AG04449 (cell line): ENCODE results near the gene TBC1D26.
A peak's percentile ranks its signal among the peaks of the same experiment; 100 is the strongest.
"Not testable (repeated sequence)": the region's sequence is repeated elsewhere in the genome, so short reads cannot be mapped to it uniquely, and the experiment has no call there.

Source experiments
- CTCF ChIA-PET: fragments of 350-600 bp; formaldehyde crosslinking; extraction: SDS; loops from one replicate; lab custom pipeline; 2021; ENCODE audit warnings: antibody characterized with exemption; lab: Yijun Ruan, JAX
- POLR2A ChIA-PET: fragments of 400-600, 350-600 bp; formaldehyde crosslinking; extraction: SDS; loops from one replicate; lab custom pipeline; 2020; ENCODE audit warnings: antibody characterized with exemption, inconsistent platforms; lab: Yijun Ruan, JAX
- DNase-seq: peaks from one replicate; pipeline ENCODE4 v3.0.0-alpha.2; 2010; ENCODE audit warnings: low read depth, low spot score
- H3K4me3 ChIP-seq: 2 replicates; pipeline ENCODE4 v1.5.1; 2011; ENCODE audit warnings: low read depth, mild to moderate bottlenecking, control low read depth, low read length
- CTCF ChIP-seq: IDR thresholded peaks from one replicate; pipeline ENCODE4 v1.5.1; 2011; ENCODE audit warnings: mild to moderate bottlenecking, moderate library complexity, low read length, control low read depth, inconsistent platforms; ENCODE audit not compliant: insufficient read depth; ENCODE audit errors: missing control alignments

Gene TBC1D26

GRCh38 chr17:15779119-15779518, 47.0 kb downstream of the TBC1D26 start:
- no peak for DNase-seq
- ChIA-PET CTCF (no interaction called here), POLR2A (no interaction called here)
- H3K4me3 ChIP-seq: no peak overlapping the region
- no peak for TF ChIP-seq CTCF

DNA sequence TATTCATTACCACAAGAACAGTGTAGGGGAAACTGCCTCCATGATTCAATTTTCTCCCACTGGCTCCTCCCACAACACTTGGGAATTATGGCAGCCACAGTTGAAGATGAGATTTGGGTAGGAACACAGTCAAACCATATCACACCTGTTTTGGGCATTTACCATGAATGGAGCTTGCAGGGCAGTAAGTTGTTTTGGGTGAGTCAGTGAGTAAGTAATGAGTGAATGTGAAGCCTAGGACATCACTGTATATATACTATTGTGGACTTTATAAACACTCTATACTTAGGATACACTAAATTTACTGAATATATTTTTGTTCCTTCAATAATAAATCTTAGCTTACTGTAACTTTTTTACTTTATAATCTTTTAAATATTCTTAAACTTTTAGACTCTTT, 48.1 kb downstream of the TBC1D26 start:
- no peak overlapping the region for H3K4me3 ChIP-seq
- ChIA-PET CTCF (no interaction called here), POLR2A (no interaction called here)
- DNase-seq: no peak
- TF ChIP-seq CTCF: no peak

- ChIA-PET CTCF (no interaction called here), POLR2A (no interaction called here)
- no peak for DNase-seq
- peak overlapping the region; percentile 27 for H3K4me3 ChIP-seq
- no peak for TF ChIP-seq CTCF
Measured at GRCh38 chr17:15782866-15783265, 50.8 kb downstream of the TBC1D26 start.

GRCh38 chr17:15783461-15783860, 51.4 kb downstream of the TBC1D26 start:
- POLR2A ChIA-PET: no interaction called here
- CTCF ChIA-PET: no interaction called here
- TF ChIP-seq CTCF: no peak
- H3K4me3 ChIP-seq: no peak overlapping the region
- DNase-seq: no peak

DNA sequence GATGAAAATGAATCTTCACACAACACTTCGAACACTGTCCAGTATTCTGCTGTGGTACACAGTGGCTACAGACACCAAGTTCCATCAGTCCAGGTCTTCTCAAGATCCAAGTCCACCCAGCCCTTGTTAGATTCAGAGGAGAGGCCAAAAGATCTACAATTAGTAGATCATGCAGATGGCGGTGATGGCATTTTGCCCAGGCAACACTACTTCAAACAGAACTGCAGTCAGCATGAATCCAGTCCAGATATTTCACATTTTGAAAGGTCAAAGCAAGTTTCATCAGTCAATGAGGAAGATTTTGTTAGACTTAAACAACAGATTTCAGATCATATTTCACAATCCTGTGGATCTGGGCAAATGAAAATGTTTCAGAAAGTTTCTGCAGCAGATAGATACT, 52.3 kb downstream of the TBC1D26 start:
- H3K4me3 ChIP-seq, CTCF ChIA-PET, DNase-seq, POLR2A ChIA-PET: not testable (repeated sequence)

DNA sequence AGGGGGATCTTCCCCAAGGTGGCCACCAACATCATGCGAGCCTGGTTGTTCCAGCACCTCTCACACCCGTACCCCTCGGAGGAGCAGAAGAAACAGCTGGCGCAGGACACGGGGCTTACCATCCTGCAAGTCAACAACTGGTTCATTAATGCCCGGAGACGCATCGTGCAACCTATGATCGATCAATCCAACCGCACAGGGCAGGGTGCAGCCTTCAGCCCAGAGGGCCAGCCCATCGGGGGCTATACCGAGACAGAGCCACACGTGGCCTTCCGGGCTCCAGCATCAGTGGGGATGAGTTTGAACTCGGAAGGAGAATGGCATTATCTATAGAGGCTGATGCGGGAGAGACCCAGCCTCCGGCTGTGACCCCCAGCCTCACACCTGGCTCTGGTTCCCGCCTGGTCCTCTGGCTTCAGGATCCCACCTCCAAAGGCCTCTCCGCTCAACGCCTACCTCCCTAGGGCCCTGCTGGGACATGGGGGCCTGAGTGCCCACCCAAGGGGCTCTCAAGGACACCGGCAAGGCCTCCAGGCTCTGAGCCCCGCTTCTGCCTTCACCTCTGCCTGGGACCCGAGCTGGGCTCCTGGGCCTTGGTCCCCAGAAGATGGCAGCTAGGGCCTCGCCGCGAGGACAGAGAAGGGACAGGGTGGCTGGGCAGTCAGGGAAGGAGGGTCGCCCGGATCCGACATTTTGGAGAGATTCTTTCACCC, 55.4 kb downstream of the TBC1D26 start:
- CTCF ChIA-PET, POLR2A ChIA-PET, H3K4me3 ChIP-seq, DNase-seq: not testable (repeated sequence)

GRCh38 chr17:15788365-15788764, 56.3 kb downstream of the TBC1D26 start:
- H3K4me3 ChIP-seq, CTCF ChIA-PET, POLR2A ChIA-PET, DNase-seq: not testable (repeated sequence)
